RKO (cell line): ENCODE data around the gene RBMX.

Source experiments
- DNase-seq: peaks from one replicate; pipeline ENCODE4 v3.0.0-alpha.2; 2016; ENCODE audit warnings: low spot score

RBMX gene

DNA sequence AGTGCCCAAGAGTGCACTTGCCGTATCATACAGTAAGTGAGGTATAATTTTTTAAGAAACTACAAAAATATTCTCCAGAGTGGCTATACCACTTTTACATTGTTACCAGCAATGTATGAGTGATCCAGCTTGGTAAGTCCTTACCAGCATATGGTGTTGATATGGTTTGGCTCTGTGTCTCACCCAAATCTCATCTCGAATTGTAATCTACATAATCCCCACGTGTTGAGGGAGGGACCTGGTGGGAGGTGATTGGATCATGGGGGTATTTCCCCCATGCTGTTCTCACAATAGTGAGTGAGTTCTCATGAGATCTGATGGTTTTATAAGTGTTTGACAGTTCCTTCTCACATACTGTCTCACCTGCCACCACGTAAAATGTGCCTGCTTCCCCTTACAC is 44.8 kb downstream of the RBMX start:
- DNase-seq, result no peak

DNA sequence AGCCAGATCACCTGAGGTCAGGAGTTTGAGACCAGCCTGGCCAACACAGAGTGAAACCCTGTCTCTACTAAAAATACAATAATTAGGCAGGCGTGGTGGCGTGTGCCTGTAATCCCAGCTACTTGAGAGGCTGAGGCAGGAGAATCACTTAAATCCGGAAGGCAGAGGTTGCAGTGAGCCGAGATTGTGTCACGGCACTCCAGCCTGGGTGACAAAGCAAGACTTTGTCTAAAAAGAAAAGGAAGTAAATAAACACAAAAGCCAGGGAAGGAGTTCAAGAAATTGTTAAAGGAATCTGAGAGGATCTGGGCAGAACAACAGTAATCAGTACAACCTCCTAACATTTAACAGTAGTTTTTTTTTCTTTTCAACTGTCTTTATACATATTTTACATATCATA is 51.1 kb downstream of the RBMX start:
- no peak for DNase-seq

DNA sequence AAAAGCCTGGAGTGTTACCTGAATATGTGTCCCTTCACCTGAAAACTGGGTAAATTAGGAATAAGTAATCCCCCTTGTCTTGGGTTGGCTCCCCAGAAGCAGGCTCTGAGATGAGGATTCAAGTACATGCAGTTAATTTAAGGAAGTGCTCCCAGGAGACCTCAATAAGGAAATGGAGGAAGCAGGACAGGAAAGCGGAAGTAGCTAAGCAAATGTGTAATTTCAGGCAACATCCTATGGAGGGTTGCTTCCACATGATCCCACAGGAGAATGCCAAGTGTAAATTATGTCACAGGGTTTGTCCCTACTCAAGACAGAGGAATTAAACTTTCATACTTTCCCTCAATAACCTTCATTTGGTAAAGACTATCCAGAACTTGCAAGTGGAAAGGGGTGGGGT is 51.7 kb downstream of the RBMX start:
- no peak for DNase-seq

DNA sequence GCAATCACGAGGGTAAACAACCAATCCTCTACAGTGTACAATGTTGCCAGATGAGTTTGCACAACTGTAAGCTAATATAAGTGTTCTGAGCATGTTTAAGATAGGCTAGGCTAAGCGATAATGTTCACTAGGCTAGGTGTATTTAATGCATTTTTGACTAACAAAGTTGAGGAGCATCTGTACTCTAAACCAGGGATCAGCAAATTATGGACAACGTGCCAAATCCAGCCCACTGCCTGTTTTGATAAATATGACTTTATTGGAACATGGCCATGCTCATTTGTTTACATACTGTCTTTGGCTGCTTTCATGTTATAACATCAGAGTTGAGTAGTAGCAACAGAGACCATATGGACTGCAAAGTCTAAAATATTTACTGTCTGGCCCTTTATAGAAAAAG is 53.5 kb downstream of the RBMX start:
- no peak for DNase-seq

DNA sequence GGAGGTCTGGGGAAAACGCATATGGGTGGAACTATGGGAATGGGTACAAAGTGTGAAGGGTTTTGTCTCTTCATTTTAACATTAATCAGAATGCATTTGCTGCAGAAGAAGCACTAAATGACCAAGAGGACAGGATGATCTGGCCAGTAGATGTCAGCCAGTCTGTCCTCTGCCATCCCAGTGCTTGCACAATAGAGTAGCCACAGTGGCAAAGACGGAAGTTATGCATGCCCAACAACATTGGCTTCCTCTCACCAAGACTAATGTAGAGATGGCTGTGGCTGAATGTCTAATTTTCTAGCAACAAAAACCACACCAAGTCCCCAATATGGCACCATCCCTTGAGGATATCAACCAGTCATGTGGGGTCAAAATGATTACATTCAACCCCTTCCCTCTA is 54.8 kb downstream of the RBMX start:
- DNase-seq, result no peak
